Femur (tissue), 1 donor: ENCODE results near the gene SLC22A12.
"Not testable (repeated sequence)": the region's sequence is repeated elsewhere in the genome, so short reads cannot be mapped to it uniquely, and the experiment has no call there.

Source experiments
- DNase-seq: peaks from one replicate; pipeline ENCODE4 v3.0.0-alpha.2; 2017

Gene SLC22A12

DNA sequence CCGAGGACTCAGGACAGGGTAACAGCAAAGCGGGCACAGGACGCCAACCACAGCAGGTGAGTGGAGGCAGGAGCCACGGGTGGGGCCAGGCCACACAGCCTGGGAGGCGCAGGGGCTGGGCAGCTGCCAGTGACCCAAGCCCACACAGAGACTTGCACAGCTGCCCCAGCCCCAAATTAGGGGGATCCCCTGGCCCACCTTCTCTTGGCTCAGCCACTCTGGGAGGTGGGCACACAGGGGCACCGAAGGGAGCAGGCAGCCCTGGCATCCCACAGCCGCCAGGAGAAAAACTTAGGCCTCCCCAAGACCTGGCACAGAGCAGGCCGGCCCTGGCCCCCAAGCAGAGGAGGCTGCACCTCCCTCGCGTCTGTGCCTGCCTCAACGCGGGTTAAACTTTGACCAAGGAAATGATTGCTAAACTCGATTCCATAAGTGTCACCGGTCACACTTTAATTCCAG, at the start of gene SLC22A12:
Gene SLC22A12 (plus strand): TSS at position 458 of the 459 bp plus-strand sequence. CDS start 337 bp downstream, outside the sequence.
- no peak for DNase-seq

DNA sequence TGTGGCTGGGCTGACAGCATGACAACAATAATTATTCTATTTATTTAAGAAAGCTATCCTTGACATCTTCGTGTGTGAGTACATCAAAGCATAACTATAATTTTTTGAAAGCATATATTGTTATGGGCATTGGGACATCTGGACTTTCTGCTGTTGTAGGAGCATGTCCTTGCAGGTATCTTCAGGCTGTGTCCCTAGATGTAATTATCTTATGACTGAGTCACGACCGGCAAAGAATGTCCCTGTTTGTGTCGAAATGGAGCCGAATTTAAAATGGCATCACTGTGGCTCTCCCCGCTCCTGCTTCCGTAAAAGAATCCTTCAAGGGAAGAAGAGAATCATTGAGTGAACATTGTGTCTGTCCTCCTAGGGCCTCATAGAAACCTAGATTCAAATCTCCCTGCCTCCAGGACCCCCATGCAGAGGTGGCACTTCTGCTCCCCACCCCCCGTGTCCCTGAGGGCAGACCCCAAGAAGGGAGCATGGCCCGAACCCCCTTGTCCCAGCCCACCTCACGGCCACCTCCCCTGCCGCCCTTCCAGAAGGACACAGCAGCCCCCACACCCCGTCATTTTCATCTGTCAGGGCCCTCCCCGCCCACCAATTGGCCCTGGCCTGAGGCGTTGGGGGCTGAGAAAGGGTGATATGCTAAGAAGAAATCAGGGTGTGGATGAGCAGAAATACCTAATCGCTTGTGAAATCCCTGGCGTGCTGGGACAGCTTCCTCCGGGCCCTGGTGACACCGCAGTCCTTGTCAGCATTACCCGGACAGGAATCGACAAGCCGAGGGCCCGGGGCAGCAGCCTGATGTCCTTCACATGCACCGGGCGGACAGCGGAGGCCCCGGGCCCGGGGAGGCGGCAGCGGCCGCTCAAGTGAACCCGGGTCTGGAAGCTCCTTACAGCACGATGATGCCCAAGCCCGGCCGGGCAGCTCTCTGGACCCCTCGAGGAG, 48.6 kb upstream of the SLC22A12 start:
- no peak for DNase-seq

DNA sequence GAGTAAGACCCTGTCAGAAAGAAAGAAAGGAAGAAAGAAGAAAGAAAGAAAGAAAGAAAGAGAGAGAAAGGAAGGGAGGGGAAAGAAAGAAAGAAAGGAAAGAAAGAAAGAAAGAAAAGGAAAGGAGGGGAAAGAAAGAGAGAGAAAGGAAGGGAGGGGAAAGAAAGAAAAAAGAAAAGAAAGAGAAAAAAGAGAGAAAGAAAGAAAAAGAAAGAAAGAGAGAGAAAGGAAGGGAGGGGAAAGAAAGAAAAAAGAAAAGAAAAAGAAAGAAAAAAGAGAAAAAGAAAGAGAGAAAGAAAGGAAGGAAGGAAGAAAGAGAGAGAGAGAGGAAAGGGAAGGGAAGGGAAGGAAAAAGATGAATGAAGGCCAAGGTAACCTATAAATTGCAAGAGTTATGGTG, 47.2 kb upstream of the SLC22A12 start:
- DNase-seq, result no peak

- no peak for DNase-seq
Measured at GRCh38 chr11:64544616-64545296, 46.3 kb upstream of the SLC22A12 start.

DNA sequence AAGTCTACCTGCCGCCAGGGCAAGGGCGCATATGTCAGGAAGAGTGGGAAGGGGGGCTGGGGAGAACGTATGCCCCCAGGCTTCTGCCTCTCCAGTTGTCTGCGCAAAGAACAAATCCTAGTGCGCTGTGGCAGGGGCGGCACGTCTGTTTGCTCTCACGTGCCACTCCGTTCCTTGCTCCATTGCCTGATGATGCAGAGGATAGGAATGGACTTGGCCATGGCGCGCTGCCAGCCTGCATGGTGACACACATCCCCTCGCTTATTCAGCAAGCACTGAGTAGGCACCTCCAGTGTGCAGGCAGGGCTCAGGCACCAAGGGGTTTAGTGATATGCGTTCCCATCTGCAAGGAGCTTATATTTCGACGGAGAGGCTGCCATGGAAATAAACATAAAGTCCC, 45.4 kb upstream of the SLC22A12 start:
- DNase-seq, result no peak

GRCh38 chr11:64546176-64546575, 44.8 kb upstream of the SLC22A12 start:
- no peak for DNase-seq

GRCh38 chr11:64546600-64546999, 44.4 kb upstream of the SLC22A12 start:
- DNase-seq, result no peak

DNA sequence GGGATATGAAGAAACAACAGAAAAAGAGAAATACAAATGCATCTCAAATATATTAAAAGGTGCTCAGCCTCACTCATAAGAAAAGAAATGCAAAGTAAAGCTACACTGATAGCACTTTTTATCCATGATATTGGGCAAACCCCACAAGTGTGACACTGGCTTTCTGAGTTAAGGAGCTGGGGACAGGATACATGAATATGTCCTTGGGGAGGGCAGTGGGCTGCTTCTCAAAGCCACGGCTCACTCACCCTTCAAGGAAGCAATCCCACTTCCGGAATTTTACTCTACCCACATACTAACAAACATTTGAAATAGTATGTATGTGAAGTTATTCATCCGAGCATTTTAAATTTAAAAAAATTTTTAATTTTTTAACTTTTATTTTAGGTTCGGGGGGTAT, 41.1 kb upstream of the SLC22A12 start:
- no peak for DNase-seq

GRCh38 chr11:64553554-64554201, 37.3 kb upstream of the SLC22A12 start:
- peak; percentile 77 for DNase-seq

GRCh38 chr11:64556044-64556720, 34.8 kb upstream of the SLC22A12 start:
- DNase-seq, result no peak

DNA sequence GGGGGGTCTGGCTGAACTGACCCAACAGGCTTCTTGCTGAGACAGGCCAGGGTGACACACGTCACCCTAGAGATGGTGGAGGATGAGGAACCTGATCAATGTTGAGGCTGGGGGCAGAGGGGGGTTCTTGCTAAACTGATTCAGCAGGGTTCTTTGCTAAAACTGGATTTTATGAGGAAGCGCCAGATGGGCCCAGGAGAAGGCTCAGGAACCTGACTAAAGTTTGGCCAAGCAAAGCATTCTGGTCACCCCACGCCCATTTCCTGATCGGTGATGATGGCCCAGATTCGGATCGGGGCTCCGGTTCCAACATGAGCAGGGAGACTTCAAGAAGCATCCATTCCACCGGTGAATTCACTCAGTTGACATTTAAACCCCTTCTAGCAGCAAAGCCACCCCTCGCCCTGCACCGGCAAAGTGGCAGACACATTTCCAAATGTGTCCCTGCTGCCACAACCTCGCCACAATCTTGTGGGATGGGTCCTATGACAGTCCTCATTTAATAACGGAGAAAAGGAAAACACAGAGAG, 34.2 kb upstream of the SLC22A12 start:
- DNase-seq, result no peak

DNA sequence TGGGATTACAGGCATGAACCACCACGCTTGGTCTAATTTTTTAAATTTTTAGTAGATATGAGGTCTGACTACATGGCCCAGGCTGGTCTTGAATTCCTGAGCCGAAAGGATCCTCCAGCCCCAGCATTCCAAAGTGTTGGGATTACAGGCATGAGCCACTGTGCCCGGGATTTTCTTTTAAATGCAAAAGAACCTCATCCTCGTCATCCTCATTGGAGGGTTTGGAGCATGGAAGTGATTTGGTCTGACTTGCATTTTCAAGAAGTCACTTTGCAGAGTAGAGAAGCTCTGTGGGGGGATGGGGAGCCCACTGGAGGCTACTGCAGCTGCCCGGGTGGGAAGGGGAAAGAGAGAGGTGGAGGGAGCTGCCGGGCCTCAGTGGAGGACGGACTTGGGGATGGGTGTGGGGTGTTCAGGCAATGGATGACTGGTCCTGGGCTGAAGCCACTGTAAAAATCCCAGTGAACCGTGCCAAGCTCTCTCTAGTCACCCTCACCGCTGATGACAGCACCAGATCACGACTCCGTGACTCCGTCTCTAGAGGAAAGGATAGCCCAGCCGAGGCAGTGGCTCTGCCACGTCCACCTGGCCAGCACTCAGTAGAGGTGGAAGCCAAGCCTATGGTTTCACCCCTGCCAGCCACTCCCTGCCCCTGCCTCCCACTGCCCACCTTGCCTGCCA, 32.8 kb upstream of the SLC22A12 start:
- no peak for DNase-seq

- DNase-seq, result no peak
Measured at GRCh38 chr11:64558869-64559268, 32.2 kb upstream of the SLC22A12 start.

DNA sequence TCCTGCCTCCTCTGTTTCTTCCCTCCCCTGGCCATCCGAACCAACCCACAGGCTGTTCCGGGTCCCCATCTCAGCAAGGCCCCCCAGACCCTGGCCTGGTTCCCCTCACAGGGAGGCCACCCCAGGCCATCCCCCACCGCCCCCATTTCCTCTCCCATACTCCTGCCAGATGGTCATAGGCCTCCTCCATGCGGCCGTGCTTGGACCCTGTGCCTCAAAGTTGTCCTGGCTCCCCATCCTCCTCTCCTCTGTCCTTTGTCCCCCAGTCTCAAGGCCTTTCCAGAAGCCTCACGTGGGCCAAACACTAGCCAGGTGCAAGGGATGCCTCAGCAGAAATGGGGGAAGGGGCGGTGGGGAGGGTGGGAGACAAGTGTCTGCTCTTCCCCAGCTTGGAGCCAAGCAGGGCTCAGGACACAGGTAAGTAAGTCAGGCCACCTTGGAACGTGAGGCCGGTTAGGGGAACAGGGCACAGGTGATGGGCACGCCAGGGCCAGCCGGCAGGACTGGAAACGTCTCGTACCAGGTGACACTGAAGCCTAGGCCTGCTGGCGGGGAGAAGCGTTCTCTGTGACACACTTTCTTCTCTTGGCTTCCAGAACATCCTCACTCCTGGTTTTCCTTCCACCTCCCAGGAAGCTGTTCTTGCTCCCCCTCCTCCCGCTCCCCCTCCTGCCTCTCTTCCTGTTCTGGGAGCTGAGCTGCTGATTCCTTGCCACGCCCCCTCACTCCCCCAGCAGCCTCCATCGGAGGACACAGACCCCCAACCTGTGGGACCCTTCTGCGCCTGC, 31.5 kb upstream of the SLC22A12 start:
- DNase-seq, result no peak

DNA sequence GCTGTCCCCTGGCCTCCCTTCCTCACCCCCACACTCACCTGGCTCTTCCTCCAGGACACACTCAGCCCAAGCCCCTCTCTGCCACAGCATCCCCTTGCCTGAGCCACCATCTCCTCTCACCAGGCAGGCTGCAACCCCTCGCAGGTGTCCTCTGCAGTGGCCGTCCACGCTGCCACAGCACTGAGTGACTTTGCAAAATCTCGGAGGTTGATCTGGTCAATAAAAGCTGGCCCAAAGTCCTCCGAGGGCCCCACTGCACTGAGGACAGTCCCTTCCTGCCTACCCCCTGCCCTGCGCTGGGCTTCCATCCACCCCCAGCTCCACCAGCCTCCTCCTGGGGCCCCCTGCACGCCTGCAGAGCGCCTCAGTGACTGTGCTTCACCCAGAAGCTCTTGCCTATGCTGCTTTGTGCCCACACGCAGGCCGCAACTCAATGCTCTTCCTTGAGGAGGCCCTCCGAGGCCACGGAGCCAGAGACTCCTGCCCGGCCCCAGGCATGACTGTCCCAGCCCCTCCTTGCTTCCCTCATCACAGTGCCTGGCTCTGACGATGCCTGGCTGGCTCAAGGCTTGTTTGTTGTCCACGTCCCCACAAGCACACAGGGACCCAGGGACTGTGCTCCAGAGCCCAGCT, 30.8 kb upstream of the SLC22A12 start:
- no peak for DNase-seq

DNA sequence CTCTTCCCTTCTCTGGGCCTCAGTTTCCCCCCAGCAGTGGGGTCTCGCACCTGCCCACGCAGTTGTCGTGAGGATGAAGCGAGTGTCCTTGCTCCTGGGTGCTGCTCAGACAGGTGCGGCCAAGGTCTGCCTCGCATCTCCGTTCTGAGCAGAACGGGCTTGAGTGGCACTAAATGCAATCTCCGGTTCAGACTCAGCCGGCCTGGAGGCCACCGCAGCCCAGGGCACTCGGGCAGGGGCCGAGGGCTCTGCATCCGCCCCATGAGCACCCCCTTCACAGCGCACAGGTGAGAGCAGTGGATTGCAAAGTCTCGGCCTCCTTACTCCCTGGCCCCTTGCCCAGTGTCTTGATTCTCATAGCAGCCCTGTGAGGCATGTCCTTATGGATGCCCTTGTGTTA, 30.1 kb upstream of the SLC22A12 start:
- no peak for DNase-seq

- not testable (repeated sequence) for DNase-seq
Measured at GRCh38 chr11:64561429-64561828, 29.6 kb upstream of the SLC22A12 start.

- DNase-seq, result no peak
Measured at GRCh38 chr11:64561984-64562722, 28.9 kb upstream of the SLC22A12 start.

DNA sequence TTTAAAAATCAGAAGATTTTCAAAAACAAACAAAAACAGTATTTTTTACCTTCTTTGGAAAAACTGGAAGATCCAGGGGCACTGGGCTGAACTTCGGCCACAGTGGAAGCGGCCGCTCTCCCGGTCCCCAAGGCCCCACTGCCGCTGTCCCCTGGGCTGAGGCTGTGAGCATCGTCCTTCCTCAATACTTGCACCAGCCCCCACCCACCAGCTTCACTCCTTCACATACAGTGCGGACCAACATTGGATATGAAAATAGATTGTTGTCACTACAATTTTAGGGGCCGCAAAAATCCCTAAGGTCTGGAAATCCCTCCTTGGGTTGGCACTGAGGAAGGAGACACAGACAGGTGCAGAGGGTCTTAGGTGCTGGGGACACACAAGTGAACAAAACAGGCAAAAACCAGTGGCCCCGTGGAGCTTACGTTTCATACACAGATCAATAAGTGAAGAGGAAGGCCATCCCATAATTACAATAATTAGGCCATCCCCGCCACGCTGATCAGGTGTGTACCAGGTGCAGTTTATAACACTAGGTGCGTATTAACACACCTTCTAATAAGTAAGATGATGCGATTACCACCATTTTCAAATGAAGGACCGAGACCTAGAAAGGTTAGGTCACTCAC, 28.2 kb upstream of the SLC22A12 start:
- DNase-seq, result no peak
